Right atrium auricular region (tissue), 2 donors: ENCODE data around the gene POLE. TPM values are rescaled to one million over a fixed set of nuclear protein-coding genes. Genes with fewer than 3 reads are reported as not detected.
A peak's percentile ranks its signal among the peaks of the same experiment; 100 is the strongest.

Source experiments
- DNase-seq: peaks from one replicate; pipeline ENCODE4 v3.0.0-alpha.2; 2019; ENCODE audit warnings: low spot score
- H3K27ac ChIP-seq, 2 donors: fragments of 200-600 bp; sonication (generic); 1 replicate in 1 of 2; 2 replicates in 1 of 2; pipeline ENCODE4 v1.5.1; 2016 to 2019
- H3K27me3 ChIP-seq, 2 donors: fragments of 200-600 bp; sonication (generic); one replicate each; pipeline versions ENCODE4 v1.5.1 to v1.6.0; 2017 to 2019
- H3K36me3 ChIP-seq: fragments of 200-600 bp; sonication (generic); one replicate; pipeline ENCODE4 v1.5.1; 2016
- H3K4me1 ChIP-seq, 2 donors: fragments of 200-600 bp; sonication (generic); one replicate each; pipeline versions ENCODE4 v1.5.1 to v1.6.0; 2017 to 2019
- H3K4me3 ChIP-seq, 2 donors: fragments of 200-600 bp; sonication (generic); 1 replicate in 1 of 2; 2 replicates in 1 of 2; pipeline ENCODE4 v1.5.1; 2017 to 2019; ENCODE audit warnings: mild to moderate bottlenecking in 1 of 2, moderate library complexity in 1 of 2
- H3K9me3 ChIP-seq, 2 donors: fragments of 200-600 bp; sonication (generic); one replicate each; pipeline ENCODE4 v1.5.1; 2019
- total RNA-seq, 2 donors: library from RNA; depleted of rRNA; stranded (reverse); fragments of >200 nt; gene quantifications; one replicate each; pipeline ENCODE4 v1.1.0, GENCODE V29; 2016
- TF ChIP-seq, protein P1 (sequence below), 2 donors: fragments of 200-600 bp; sonication (generic); IDR thresholded peaks; one replicate each; pipeline ENCODE4 v1.5.1; 2019; ENCODE audit warnings: antibody characterized with exemption in 2 of 2

The POLE gene, protein sequence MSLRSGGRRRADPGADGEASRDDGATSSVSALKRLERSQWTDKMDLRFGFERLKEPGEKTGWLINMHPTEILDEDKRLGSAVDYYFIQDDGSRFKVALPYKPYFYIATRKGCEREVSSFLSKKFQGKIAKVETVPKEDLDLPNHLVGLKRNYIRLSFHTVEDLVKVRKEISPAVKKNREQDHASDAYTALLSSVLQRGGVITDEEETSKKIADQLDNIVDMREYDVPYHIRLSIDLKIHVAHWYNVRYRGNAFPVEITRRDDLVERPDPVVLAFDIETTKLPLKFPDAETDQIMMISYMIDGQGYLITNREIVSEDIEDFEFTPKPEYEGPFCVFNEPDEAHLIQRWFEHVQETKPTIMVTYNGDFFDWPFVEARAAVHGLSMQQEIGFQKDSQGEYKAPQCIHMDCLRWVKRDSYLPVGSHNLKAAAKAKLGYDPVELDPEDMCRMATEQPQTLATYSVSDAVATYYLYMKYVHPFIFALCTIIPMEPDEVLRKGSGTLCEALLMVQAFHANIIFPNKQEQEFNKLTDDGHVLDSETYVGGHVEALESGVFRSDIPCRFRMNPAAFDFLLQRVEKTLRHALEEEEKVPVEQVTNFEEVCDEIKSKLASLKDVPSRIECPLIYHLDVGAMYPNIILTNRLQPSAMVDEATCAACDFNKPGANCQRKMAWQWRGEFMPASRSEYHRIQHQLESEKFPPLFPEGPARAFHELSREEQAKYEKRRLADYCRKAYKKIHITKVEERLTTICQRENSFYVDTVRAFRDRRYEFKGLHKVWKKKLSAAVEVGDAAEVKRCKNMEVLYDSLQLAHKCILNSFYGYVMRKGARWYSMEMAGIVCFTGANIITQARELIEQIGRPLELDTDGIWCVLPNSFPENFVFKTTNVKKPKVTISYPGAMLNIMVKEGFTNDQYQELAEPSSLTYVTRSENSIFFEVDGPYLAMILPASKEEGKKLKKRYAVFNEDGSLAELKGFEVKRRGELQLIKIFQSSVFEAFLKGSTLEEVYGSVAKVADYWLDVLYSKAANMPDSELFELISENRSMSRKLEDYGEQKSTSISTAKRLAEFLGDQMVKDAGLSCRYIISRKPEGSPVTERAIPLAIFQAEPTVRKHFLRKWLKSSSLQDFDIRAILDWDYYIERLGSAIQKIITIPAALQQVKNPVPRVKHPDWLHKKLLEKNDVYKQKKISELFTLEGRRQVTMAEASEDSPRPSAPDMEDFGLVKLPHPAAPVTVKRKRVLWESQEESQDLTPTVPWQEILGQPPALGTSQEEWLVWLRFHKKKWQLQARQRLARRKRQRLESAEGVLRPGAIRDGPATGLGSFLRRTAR (N-terminal part only)
- total RNA-seq, result 10 to 100 TPM; 10.2 to 13.9 TPM

DNA sequence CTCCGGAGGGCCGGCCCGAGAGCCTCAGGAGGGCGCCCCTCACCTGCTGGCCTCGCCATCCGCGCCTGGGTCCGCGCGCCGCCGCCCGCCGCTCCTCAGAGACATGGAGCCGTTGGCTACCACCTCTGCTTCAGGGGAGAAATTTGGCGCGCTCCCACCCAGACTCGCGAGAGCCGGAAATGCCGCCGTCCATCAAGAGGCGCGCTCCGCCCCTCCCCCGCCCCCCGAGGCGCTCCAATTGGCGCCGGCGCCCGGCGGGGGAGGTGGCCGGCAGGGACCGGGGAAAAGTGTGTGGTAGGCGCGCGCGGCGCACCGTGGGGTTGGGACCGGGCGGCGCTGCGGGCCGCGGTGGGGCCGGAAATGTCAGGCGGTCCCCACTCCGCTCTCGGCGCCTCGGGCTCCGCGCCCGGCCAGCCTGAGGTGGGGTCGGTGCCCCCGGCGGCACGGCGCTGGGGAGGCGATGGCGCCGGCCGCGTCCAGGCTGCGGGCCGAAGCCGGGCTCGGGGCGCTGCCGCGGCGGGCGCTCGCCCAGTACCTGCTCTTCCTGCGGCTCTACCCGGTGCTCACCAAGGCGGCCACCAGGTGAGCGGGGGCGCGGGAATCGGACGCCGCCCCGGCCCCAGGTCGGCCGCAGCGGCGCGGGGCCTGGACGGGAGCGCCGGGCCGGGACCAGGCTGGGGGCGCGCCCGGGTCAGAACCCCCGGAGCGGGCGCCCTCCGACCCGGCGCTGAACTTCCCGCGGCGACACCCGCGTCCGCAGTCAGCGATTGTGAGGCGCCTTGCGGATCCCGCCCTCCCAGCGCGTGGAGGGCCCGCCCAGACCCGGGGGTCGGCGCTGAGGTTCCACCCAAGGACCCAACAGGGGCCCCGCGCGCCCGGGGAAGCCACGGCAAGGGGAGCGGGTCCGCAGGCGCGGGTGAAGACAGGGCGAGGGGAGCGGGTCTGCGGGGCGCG lies at the start of gene POLE, which contains the start of gene PXMP2:
TSS of gene POLE (minus strand) at position 132 of the 954 bp plus-strand sequence. CDS start at position 105, 27 bp downstream.
TSS of gene PXMP2 (plus strand) at position 377 of the 954 bp plus-strand sequence. CDS start at position 461, 84 bp downstream.
- peak within 1 kb of the TSS; percentile 71 to 74 for H3K4me3 ChIP-seq
- peak; percentile 94 for DNase-seq
- H3K27ac ChIP-seq, result peak within 1 kb of the TSS; percentile 32 to 66
- TF ChIP-seq, protein P1, sequence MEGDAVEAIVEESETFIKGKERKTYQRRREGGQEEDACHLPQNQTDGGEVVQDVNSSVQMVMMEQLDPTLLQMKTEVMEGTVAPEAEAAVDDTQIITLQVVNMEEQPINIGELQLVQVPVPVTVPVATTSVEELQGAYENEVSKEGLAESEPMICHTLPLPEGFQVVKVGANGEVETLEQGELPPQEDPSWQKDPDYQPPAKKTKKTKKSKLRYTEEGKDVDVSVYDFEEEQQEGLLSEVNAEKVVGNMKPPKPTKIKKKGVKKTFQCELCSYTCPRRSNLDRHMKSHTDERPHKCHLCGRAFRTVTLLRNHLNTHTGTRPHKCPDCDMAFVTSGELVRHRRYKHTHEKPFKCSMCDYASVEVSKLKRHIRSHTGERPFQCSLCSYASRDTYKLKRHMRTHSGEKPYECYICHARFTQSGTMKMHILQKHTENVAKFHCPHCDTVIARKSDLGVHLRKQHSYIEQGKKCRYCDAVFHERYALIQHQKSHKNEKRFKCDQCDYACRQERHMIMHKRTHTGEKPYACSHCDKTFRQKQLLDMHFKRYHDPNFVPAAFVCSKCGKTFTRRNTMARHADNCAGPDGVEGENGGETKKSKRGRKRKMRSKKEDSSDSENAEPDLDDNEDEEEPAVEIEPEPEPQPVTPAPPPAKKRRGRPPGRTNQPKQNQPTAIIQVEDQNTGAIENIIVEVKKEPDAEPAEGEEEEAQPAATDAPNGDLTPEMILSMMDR (IDR thresholded peaks at IDR 0.05), result peak in 1 of 2 donors; percentile 16
- H3K27me3 ChIP-seq, result no peaks in the 10 kb centered on the region
- no peaks in the 10 kb centered on the region for H3K9me3 ChIP-seq
- peaks cover 0 to 15% of the 10 kb centered on the region in 2 donors for H3K4me1 ChIP-seq
- H3K36me3 ChIP-seq, result no peaks in the 10 kb centered on the region

DNA sequence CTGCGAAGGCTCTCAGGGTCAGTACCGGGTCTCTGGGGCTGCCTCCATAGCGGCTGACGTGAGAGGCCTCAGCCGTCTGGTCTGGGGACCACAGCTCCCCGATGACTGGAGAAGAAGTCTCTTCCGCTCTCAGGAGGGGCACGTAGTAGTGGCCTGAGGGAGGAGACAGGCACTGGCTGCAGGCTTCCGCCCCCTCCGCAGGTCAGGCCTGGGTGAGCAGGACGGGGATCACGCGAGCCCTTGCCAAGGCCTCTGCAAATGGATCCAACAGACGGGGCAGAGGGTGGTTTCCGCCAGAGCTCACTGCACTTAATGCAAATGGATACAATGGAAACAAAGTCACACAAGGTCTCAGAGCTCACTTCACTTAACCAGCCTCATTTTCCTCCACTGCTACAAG lies 49.8 kb upstream of the POLE start:
- Histone ChIP-seq H3K4me3 (no peak overlapping the region), H3K27me3 (no peaks in the 10 kb centered on the region), H3K4me1 (peaks cover 0 to 21% of the 10 kb centered on the region in 2 donors), H3K36me3 (peaks cover 94% of the 10 kb centered on the region), H3K9me3 (no peaks in the 10 kb centered on the region), H3K27ac (no peak overlapping the region)
- DNase-seq, result no peak
- TF ChIP-seq, protein P1 (IDR thresholded peaks at IDR 0.05), result no peak

DNA sequence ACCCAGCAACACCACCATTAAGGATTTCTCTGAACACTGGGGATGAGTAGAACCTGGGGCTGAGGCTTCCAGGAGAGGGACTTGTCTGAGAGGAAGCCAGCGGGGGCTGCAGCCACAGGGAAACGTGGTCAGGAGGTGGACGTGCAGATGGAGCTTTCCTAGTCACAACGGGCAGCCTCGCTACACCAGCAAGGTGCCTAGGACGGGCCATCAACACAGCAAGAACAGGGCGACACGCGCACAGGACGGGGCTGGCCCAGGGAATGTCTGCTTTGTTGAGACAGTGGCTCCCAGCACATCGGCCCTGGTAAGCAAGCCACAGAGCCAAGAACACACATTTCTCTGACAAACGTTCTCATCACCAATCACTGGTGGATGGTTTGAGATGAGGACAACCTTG lies 49.2 kb upstream of the POLE start:
- Histone ChIP-seq H3K36me3 (peaks cover 96% of the 10 kb centered on the region), H3K4me3 (no peak overlapping the region), H3K27ac (no peak overlapping the region), H3K4me1 (peaks cover 0 to 21% of the 10 kb centered on the region in 2 donors), H3K9me3 (no peaks in the 10 kb centered on the region), H3K27me3 (no peaks in the 10 kb centered on the region)
- TF ChIP-seq, protein P1 (IDR thresholded peaks at IDR 0.05), result no peak
- no peak for DNase-seq

DNA sequence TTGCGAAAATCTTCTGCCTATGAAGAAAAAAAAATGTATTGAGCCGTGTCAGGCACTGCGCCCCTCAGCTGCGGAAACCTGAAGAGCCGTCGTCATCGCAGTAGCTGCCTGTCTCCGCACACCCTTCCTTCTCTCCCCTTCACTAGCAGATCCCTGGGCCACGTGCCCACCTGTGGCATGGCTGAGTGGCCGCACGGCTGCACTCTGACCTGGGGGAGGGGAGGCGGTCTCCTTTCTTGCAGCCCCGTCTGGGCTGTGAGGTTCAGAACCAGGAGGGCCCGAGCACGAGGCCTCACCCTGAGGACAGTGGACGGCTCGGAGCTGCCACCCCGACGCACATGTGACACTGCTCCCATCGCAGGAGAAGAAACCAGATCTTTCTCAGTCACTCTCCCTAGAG lies 48.4 kb upstream of the POLE start:
- no peak for DNase-seq

More for the DNA sequence above, 48.4 kb upstream of the POLE start:
- Histone ChIP-seq H3K4me3 (no peak overlapping the region), H3K4me1 (peaks cover 0 to 14% of the 10 kb centered on the region in 2 donors), H3K9me3 (no peaks in the 10 kb centered on the region), H3K27me3 (no peaks in the 10 kb centered on the region), H3K27ac (no peak overlapping the region), H3K36me3 (peaks cover 93% of the 10 kb centered on the region)
- TF ChIP-seq, protein P1 (IDR thresholded peaks at IDR 0.05), result no peak
